OCI-LY7 (cell line): Measurements from ENCODE around the gene ZNF407. TPM values are rescaled to one million over a fixed set of nuclear protein-coding genes. Genes with fewer than 3 reads are reported as not detected.

ENCODE experiments used
- BruUV-seq: library from RNA; stranded (reverse); fragments of 400-500 nt; replicated peaks from 2 replicates; lab custom pipeline; 2021; lab: Mats Ljungman, UMichigan
- CTCF ChIA-PET: fragments of 300-600 bp; sonication (Branson Sonifier 250); formaldehyde crosslinking; loops from one replicate; lab custom pipeline; 2022; ENCODE audit warnings: antibody characterized with exemption; ENCODE audit not compliant: unreplicated experiment; lab: Charles Lee
- POLR2A ChIA-PET: fragments of 300-600 bp; sonication (Branson Sonifier 250); formaldehyde crosslinking; loops from one replicate; lab custom pipeline; 2022; ENCODE audit warnings: antibody characterized with exemption; lab: Charles Lee
- DNase-seq: peaks from one replicate; pipeline ENCODE4 v3.0.0-alpha.2; 2015; ENCODE audit warnings: low spot score
- H2AFZ ChIP-seq: fragments of 200-600 bp; sonication (generic), shearing (Covaris generic); 2 replicates; pipeline ENCODE4 v1.6.1; 2014; ENCODE audit warnings: mild to moderate bottlenecking, antibody characterized with exemption, low read length, moderate library complexity
- H3K27ac ChIP-seq: fragments of 200-600 bp; sonication (generic); 2 replicates; pipeline ENCODE4 v1.5.1; 2014; ENCODE audit warnings: mixed run types, low read depth, mild to moderate bottlenecking, moderate library complexity, low read length, inconsistent platforms; ENCODE audit not compliant: poor library complexity, severe bottlenecking
- H3K36me3 ChIP-seq: fragments of 200-600 bp; sonication (generic); 2 replicates; pipeline ENCODE4 v1.6.1; 2014; ENCODE audit warnings: mild to moderate bottlenecking, antibody characterized with exemption, low read length, moderate library complexity, mixed read lengths; ENCODE audit not compliant: insufficient read depth
- H3K4me1 ChIP-seq: fragments of 200-600 bp; sonication (generic); 2 replicates; pipeline ENCODE4 v1.5.1; 2014; ENCODE audit warnings: mild to moderate bottlenecking, low read length; ENCODE audit not compliant: insufficient read depth, poor library complexity, severe bottlenecking
- H3K4me2 ChIP-seq: fragments of 200-600 bp; sonication (generic); 2 replicates; pipeline ENCODE4 v1.6.1; 2014; ENCODE audit warnings: mild to moderate bottlenecking, low read length
- H3K4me3 ChIP-seq: fragments of 200-600 bp; sonication (generic); 2 replicates; pipeline ENCODE4 v1.5.1; 2014; ENCODE audit warnings: mild to moderate bottlenecking, low read depth, low read length; ENCODE audit not compliant: poor library complexity, severe bottlenecking
- H3K79me2 ChIP-seq: fragments of 200-600 bp; sonication (generic); 2 replicates; pipeline ENCODE4 v1.6.1; 2016; ENCODE audit warnings: low read depth, mild to moderate bottlenecking, low read length, moderate library complexity, mixed read lengths; ENCODE audit not compliant: insufficient read depth
- H3K9me2 ChIP-seq: fragments of 200-600 bp; sonication (generic); 2 replicates; pipeline ENCODE4 v1.6.1; 2016; ENCODE audit warnings: mild to moderate bottlenecking, low read length, mixed read lengths; ENCODE audit not compliant: insufficient read depth
- H3K9me3 ChIP-seq: fragments of 200-600 bp; sonication (generic); 2 replicates; pipeline ENCODE4 v1.6.1; 2014; ENCODE audit warnings: mild to moderate bottlenecking, mixed run types, low read length, mixed read lengths
- H4K20me1 ChIP-seq: fragments of 200-600 bp; sonication (generic); 2 replicates; pipeline ENCODE4 v1.6.1; 2014; ENCODE audit warnings: mild to moderate bottlenecking, antibody characterized with exemption, low read length, moderate library complexity, mixed read lengths; ENCODE audit not compliant: insufficient read depth
- CTCF ChIP-seq: fragments of 200-600 bp; sonication (generic); conservative IDR thresholded peaks from 2 replicates; pipeline ENCODE4 v1.5.1; 2014; ENCODE audit warnings: mild to moderate bottlenecking, antibody characterized with exemption, low read length, moderate library complexity, mixed read lengths
- EZH2phosphoT487 ChIP-seq: fragments of 200-600 bp; sonication (generic); IDR thresholded peaks from 2 replicates; pipeline ENCODE4 v1.6.1; 2018; ENCODE audit warnings: low read depth, borderline replicate concordance, mild to moderate bottlenecking, mixed run types, antibody characterized with exemption, low read length, moderate library complexity, mixed read lengths
- intact Hi-C: fragments of 100-400 bp; cut with micrococcal nuclease; formaldehyde crosslinking; loops from one replicate; pipeline ENCODE4 v1.10.0; 2022; ENCODE audit not compliant: unreplicated experiment
- total RNA-seq, 2 experiments: library from RNA; depleted of rRNA in 1 of 2; stranded (reverse); fragments of >200 nt in 1 of 2; shearing (Covaris generic) in 1 of 2; gene quantifications; 2 replicates each; pipeline ENCODE4 v1.2.3, GENCODE V29; 2014 to 2022

The ZNF407 gene
- total RNA-seq, 2 experiments from 2014 or later = 8.9 to 11.9 TPM

- H3K4me1 ChIP-seq = no peaks in the 10 kb centered on the region
- CTCF ChIA-PET = no interaction called here
- H3K4me2 ChIP-seq = no peak overlapping the region
- H3K9me3 ChIP-seq = no peaks in the 10 kb centered on the region
- H3K9me2 ChIP-seq = no peaks in the 10 kb centered on the region
- H3K36me3 ChIP-seq = no peaks in the 10 kb centered on the region
- no peak for TF ChIP-seq EZH2phosphoT487
- TF ChIP-seq CTCF = no peak
- no peaks in the 10 kb centered on the region for H3K79me2 ChIP-seq
- no peak overlapping the region for H2AFZ ChIP-seq
- H3K4me3 ChIP-seq = no peak overlapping the region
- no peaks in the 10 kb centered on the region for H4K20me1 ChIP-seq
- intact Hi-C loops = no loop called here
- no TSS peak for BruUV-seq
- POLR2A ChIA-PET = no interaction called here
- no peak overlapping the region for H3K27ac ChIP-seq
- DNase-seq = no peak
These were observed 438.3 kb downstream of the ZNF407 start for GRCh38 chr18:75035928-75036327.

GRCh38 chr18:75036917-75037688, 439.4 kb downstream of the ZNF407 start:
- DNase-seq = no peak
- H3K9me2 ChIP-seq = no peaks in the 10 kb centered on the region
- POLR2A ChIA-PET = no interaction called here
- H3K27ac ChIP-seq = no peak overlapping the region
- intact Hi-C loops = no loop called here
- H4K20me1 ChIP-seq = no peaks in the 10 kb centered on the region
- H3K79me2 ChIP-seq = no peaks in the 10 kb centered on the region
- no peaks in the 10 kb centered on the region for H3K9me3 ChIP-seq
- H3K4me1 ChIP-seq = no peaks in the 10 kb centered on the region
- no TSS peak for BruUV-seq
- H3K4me2 ChIP-seq = no peak overlapping the region
- TF ChIP-seq CTCF = no peak
- no peak for TF ChIP-seq EZH2phosphoT487
- CTCF ChIA-PET = no interaction called here
- H3K36me3 ChIP-seq = no peaks in the 10 kb centered on the region
- no peak overlapping the region for H2AFZ ChIP-seq
- no peak overlapping the region for H3K4me3 ChIP-seq

GRCh38 chr18:75037689-75037955, 440.0 kb downstream of the ZNF407 start:
- Histone ChIP-seq H3K9me2 (no peaks in the 10 kb centered on the region), H4K20me1 (no peaks in the 10 kb centered on the region), H3K27ac (no peak overlapping the region), H3K4me1 (no peaks in the 10 kb centered on the region), H2AFZ (no peak overlapping the region), H3K9me3 (no peaks in the 10 kb centered on the region), H3K79me2 (no peaks in the 10 kb centered on the region), H3K36me3 (no peaks in the 10 kb centered on the region), H3K4me2 (no peak overlapping the region), H3K4me3 (no peak overlapping the region)
- no TSS peak for BruUV-seq
- no peak for TF ChIP-seq CTCF
- TF ChIP-seq EZH2phosphoT487 = no peak
- intact Hi-C loops = no loop called here
- ChIA-PET CTCF (no interaction called here), POLR2A (no interaction called here)
- DNase-seq = no peak
